Caco-2 (cell line): ENCODE data around the gene DPEP2. TPM values are rescaled to one million over a fixed set of nuclear protein-coding genes. Genes with fewer than 3 reads are reported as not detected.

Experiments used
- BruUV-seq: library from RNA; stranded (reverse); fragments of 400-500 nt; replicated peaks from 2 replicates; lab custom pipeline; 2021; lab: Mats Ljungman, UMichigan
- CTCF ChIA-PET: fragments of 300-600 bp; sonication (Branson Sonifier 250); formaldehyde crosslinking; loops from one replicate; lab custom pipeline; 2022; ENCODE audit warnings: antibody characterized with exemption; lab: Charles Lee
- POLR2A ChIA-PET: fragments of 300-600 bp; sonication (Branson Sonifier 250); formaldehyde crosslinking; loops from one replicate; lab custom pipeline; 2022; ENCODE audit warnings: antibody characterized with exemption; lab: Charles Lee
- DNase-seq, 2 experiments: peaks; one replicate each; pipeline versions ENCODE4 v3.0.0 to v3.0.0-alpha.2; 2020 to 2022
- H3K27me3 ChIP-seq: replicated peaks from 2 replicates; pipeline ENCODE4 v1.6.0; 2011; ENCODE audit warnings: low read length; ENCODE audit not compliant: control insufficient read depth, insufficient read depth
- H3K36me3 ChIP-seq: 2 replicates; pipeline ENCODE4 v1.5.1; 2011; ENCODE audit warnings: low read length; ENCODE audit not compliant: control insufficient read depth, insufficient read depth
- H3K4me1 ChIP-seq: fragments of 250-450 bp; sonication (Bioruptor Pico); 2 replicates; pipeline ENCODE4 v1.5.1; 2020; ENCODE audit warnings: mild to moderate bottlenecking
- H3K4me3 ChIP-seq: 2 replicates; pipeline ENCODE4 v1.5.1; 2011; ENCODE audit warnings: low read depth, mild to moderate bottlenecking, control low read depth, low read length
- H3K9me3 ChIP-seq: fragments of 250-450 bp; sonication (Bioruptor Pico); 2 replicates; pipeline ENCODE4 v1.5.1; 2020; ENCODE audit warnings: mild to moderate bottlenecking, moderate library complexity
- H3K27ac Mint-ChIP-seq: one replicate; pipeline ENCODE4 v1.8.0; 2022; ENCODE audit warnings: mixed read lengths; ENCODE audit not compliant: unreplicated experiment
- H3K27me3 Mint-ChIP-seq: one replicate; pipeline ENCODE4 v1.8.0; 2022; ENCODE audit warnings: mixed read lengths; ENCODE audit not compliant: insufficient read depth, unreplicated experiment
- H3K36me3 Mint-ChIP-seq: one replicate; pipeline ENCODE4 v1.8.0; 2022; ENCODE audit warnings: mild to moderate bottlenecking, mixed read lengths; ENCODE audit not compliant: insufficient read depth, unreplicated experiment
- H3K4me1 Mint-ChIP-seq: one replicate; pipeline ENCODE4 v1.8.0; 2022; ENCODE audit warnings: low read depth, mixed read lengths; ENCODE audit not compliant: unreplicated experiment
- H3K4me3 Mint-ChIP-seq: one replicate; pipeline ENCODE4 v1.8.0; 2022; ENCODE audit warnings: mild to moderate bottlenecking, moderate library complexity, mixed read lengths; ENCODE audit not compliant: unreplicated experiment
- H3K9me3 Mint-ChIP-seq: one replicate; pipeline ENCODE4 v1.8.0; 2022; ENCODE audit warnings: mixed read lengths; ENCODE audit not compliant: unreplicated experiment
- CTCF ChIP-seq, 2 experiments: fragments of 200-600 bp in 1 of 2; IDR thresholded peaks; 1 replicate in 1 of 2; 2 replicates in 1 of 2; pipeline versions ENCODE4 v1.5.1 to v1.8.0; 2011 to 2022; ENCODE audit warnings: antibody characterized with exemption in 1 of 2, control low read depth in 1 of 2, inconsistent platforms in 1 of 2, low read depth in 1 of 2, low read length in 1 of 2, mild to moderate bottlenecking in 1 of 2, moderate library complexity in 1 of 2; ENCODE audit not compliant: insufficient read depth in 1 of 2, severe bottlenecking in 1 of 2, unreplicated experiment in 1 of 2
- intact Hi-C: fragments of 100-400 bp; cut with micrococcal nuclease; formaldehyde crosslinking; loops from one replicate; pipeline ENCODE4 v1.10.0; 2022; ENCODE audit not compliant: unreplicated experiment
- total RNA-seq: library from RNA; stranded (reverse); gene quantifications from 2 replicates; pipeline ENCODE4 v1.2.3, GENCODE V29; 2022

Gene DPEP2
- total RNA-seq, 1 experiment from 2014 or later = not detected

GRCh38 chr16:67986949-67987348, 12.3 kb downstream of the DPEP2 start:
- no peaks in the 10 kb centered on the region for H3K36me3 ChIP-seq
- Mint-ChIP-seq H3K4me1 (peaks cover 5% of the 10 kb centered on the region), H3K27ac (no peak overlapping the region), H3K4me3 (no peak overlapping the region), H3K36me3 (no peaks in the 10 kb centered on the region), H3K27me3 (no peaks in the 10 kb centered on the region), H3K9me3 (no peaks in the 10 kb centered on the region)
- ChIA-PET POLR2A (no interaction called here), CTCF (no interaction called here)
- no peak for DNase-seq
- H3K9me3 ChIP-seq = no peaks in the 10 kb centered on the region
- H3K4me1 ChIP-seq = peaks cover 4% of the 10 kb centered on the region; the same call in 1 of the 2 replicates
- H3K27me3 ChIP-seq = no peaks in the 10 kb centered on the region
- no peak overlapping the region for H3K4me3 ChIP-seq
- intact Hi-C loops = no loop called here
- TF ChIP-seq CTCF (IDR thresholded peaks at IDR 0.05; ENCODE audit: insufficient read depth in 1 of 2, low read depth in 1 of 2, low read length in 1 of 2, severe bottlenecking in 1 of 2, unreplicated experiment in 1 of 2) = no peak
- no TSS peak for BruUV-seq

- no peaks in the 10 kb centered on the region for H3K9me3 Mint-ChIP-seq
- peaks cover 4% of the 10 kb centered on the region; the same call in 1 of the 2 replicates for H3K4me1 ChIP-seq
- DNase-seq = no peak
- no peaks in the 10 kb centered on the region for H3K36me3 Mint-ChIP-seq
- POLR2A ChIA-PET = interaction anchor here (0.6 kb wide), 2 partner anchors 103 to 608 kb away, joined by 4 to 10 read pairs; no protein-coding TSS in a partner anchor
- BruUV-seq = no TSS peak
- H3K27me3 Mint-ChIP-seq = no peaks in the 10 kb centered on the region
- peaks cover 5% of the 10 kb centered on the region for H3K4me1 Mint-ChIP-seq
- H3K27me3 ChIP-seq = no peaks in the 10 kb centered on the region
- no peak overlapping the region for H3K4me3 Mint-ChIP-seq
- intact Hi-C loops = no loop called here
- no peaks in the 10 kb centered on the region for H3K36me3 ChIP-seq
- no peaks in the 10 kb centered on the region for H3K9me3 ChIP-seq
- no peak for TF ChIP-seq CTCF (IDR thresholded peaks at IDR 0.05; ENCODE audit: insufficient read depth in 1 of 2, low read depth in 1 of 2, low read length in 1 of 2, severe bottlenecking in 1 of 2, unreplicated experiment in 1 of 2)
- H3K27ac Mint-ChIP-seq = no peak overlapping the region
- CTCF ChIA-PET = interaction anchor here (0.6 to 1.2 kb wide), 2 partner anchors 12 to 165 kb away, joined by 3 read pairs; no protein-coding TSS in a partner anchor
- H3K4me3 ChIP-seq = no peak overlapping the region
These were observed 17.1 kb downstream of the DPEP2 start for GRCh38 chr16:67982011-67982696.

- Mint-ChIP-seq H3K4me1 (peaks cover 5% of the 10 kb centered on the region), H3K36me3 (no peaks in the 10 kb centered on the region), H3K27ac (no peak within 1 kb of the TSS), H3K4me3 (no peak within 1 kb of the TSS), H3K27me3 (no peaks in the 10 kb centered on the region), H3K9me3 (no peaks in the 10 kb centered on the region)
- no peak for DNase-seq
- no TSS peak for BruUV-seq
- Histone ChIP-seq H3K9me3 (no peaks in the 10 kb centered on the region), H3K4me1 (peaks cover 4% of the 10 kb centered on the region; the same call in 1 of the 2 replicates), H3K27me3 (no peaks in the 10 kb centered on the region), H3K36me3 (no peaks in the 10 kb centered on the region), H3K4me3 (no peak within 1 kb of the TSS)
- no peak for TF ChIP-seq CTCF (IDR thresholded peaks at IDR 0.05; ENCODE audit: insufficient read depth in 1 of 2, low read depth in 1 of 2, low read length in 1 of 2, severe bottlenecking in 1 of 2, unreplicated experiment in 1 of 2)
- ChIA-PET POLR2A (interaction anchor here (0.6 kb wide), 1 partner anchor 126 kb away, joined by 5 read pairs; no protein-coding TSS in a partner anchor), CTCF (no interaction called here)
- intact Hi-C loops = no loop called here
These were observed 19.2 kb downstream of the DPEP2 start, which contains the start of gene DPEP3 for GRCh38 chr16:67979955-67980678. DPEP3 (minus strand) TSS chr16:67980499; CDS start chr16:67980380, 119 bp downstream.
